Lower leg skin (tissue), 3 donors: ENCODE results near the gene KLK5.

ENCODE experiments used
- POLR2A ChIP-seq, 2 donors: fragments of 450-650 bp; IDR thresholded peaks; one replicate each; pipeline ENCODE4 v1.6.1; 2016 to 2017; ENCODE audit warnings: antibody characterized with exemption in 2 of 2, mild to moderate bottlenecking in 1 of 2, moderate library complexity in 1 of 2
- TF ChIP-seq, protein P1 (sequence below), 3 donors: fragments of 450-650 bp; IDR thresholded peaks; one replicate each; pipeline ENCODE4 v1.5.1; 2016; ENCODE audit warnings: antibody characterized with exemption in 3 of 3, mild to moderate bottlenecking in 3 of 3, moderate library complexity in 2 of 3

GRCh38 chr19:50980208-50980607, 27.4 kb upstream of the KLK5 start:
- TF ChIP-seq, protein P1, sequence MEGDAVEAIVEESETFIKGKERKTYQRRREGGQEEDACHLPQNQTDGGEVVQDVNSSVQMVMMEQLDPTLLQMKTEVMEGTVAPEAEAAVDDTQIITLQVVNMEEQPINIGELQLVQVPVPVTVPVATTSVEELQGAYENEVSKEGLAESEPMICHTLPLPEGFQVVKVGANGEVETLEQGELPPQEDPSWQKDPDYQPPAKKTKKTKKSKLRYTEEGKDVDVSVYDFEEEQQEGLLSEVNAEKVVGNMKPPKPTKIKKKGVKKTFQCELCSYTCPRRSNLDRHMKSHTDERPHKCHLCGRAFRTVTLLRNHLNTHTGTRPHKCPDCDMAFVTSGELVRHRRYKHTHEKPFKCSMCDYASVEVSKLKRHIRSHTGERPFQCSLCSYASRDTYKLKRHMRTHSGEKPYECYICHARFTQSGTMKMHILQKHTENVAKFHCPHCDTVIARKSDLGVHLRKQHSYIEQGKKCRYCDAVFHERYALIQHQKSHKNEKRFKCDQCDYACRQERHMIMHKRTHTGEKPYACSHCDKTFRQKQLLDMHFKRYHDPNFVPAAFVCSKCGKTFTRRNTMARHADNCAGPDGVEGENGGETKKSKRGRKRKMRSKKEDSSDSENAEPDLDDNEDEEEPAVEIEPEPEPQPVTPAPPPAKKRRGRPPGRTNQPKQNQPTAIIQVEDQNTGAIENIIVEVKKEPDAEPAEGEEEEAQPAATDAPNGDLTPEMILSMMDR (IDR thresholded peaks at IDR 0.05): no peak
- TF ChIP-seq POLR2A (IDR thresholded peaks at IDR 0.05): no peak
